ENCODE results near the gene DPEP3.

The DPEP3 gene

DNA sequence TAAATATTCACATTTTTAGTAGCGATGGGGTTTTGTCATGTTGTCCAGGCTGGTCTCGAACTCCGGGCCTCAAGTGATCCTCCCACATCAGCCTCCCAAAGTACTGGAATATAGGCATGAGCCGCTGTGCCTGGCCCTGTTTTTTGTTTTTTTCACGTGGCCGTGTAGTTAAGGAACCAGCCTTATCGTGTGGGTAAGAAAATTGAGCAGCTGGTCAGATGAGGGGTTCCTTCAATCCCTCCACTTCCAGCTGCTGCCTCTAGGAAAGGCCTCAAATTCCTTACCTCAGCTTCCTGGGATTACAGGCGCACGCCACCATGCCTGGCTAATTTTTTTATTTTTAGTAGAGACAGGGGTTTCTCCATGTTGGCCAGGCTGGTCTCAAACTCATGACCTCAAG lies 24.9 kb upstream of the DPEP3 start:
- TF ChIP-seq, protein P1, sequence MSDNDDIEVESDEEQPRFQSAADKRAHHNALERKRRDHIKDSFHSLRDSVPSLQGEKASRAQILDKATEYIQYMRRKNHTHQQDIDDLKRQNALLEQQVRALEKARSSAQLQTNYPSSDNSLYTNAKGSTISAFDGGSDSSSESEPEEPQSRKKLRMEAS (IDR thresholded peaks at IDR 0.05), result no peak
- TF ChIP-seq, protein P2, sequence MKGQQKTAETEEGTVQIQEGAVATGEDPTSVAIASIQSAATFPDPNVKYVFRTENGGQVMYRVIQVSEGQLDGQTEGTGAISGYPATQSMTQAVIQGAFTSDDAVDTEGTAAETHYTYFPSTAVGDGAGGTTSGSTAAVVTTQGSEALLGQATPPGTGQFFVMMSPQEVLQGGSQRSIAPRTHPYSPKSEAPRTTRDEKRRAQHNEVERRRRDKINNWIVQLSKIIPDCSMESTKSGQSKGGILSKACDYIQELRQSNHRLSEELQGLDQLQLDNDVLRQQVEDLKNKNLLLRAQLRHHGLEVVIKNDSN (IDR thresholded peaks at IDR 0.05), result no peak
- TF ChIP-seq, protein P3, sequence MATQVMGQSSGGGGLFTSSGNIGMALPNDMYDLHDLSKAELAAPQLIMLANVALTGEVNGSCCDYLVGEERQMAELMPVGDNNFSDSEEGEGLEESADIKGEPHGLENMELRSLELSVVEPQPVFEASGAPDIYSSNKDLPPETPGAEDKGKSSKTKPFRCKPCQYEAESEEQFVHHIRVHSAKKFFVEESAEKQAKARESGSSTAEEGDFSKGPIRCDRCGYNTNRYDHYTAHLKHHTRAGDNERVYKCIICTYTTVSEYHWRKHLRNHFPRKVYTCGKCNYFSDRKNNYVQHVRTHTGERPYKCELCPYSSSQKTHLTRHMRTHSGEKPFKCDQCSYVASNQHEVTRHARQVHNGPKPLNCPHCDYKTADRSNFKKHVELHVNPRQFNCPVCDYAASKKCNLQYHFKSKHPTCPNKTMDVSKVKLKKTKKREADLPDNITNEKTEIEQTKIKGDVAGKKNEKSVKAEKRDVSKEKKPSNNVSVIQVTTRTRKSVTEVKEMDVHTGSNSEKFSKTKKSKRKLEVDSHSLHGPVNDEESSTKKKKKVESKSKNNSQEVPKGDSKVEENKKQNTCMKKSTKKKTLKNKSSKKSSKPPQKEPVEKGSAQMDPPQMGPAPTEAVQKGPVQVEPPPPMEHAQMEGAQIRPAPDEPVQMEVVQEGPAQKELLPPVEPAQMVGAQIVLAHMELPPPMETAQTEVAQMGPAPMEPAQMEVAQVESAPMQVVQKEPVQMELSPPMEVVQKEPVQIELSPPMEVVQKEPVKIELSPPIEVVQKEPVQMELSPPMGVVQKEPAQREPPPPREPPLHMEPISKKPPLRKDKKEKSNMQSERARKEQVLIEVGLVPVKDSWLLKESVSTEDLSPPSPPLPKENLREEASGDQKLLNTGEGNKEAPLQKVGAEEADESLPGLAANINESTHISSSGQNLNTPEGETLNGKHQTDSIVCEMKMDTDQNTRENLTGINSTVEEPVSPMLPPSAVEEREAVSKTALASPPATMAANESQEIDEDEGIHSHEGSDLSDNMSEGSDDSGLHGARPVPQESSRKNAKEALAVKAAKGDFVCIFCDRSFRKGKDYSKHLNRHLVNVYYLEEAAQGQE (IDR thresholded peaks at IDR 0.05; ENCODE audit: low read depth), result no peak
- TF ChIP-seq ZBTB7A (IDR thresholded peaks at IDR 0.05; ENCODE audit: low read depth) (no peak), TAF1 (IDR thresholded peaks at IDR 0.05; ENCODE audit: low read depth) (no peak), NFIC (IDR thresholded peaks at IDR 0.05) (no peak), CEBPB (IDR thresholded peaks at IDR 0.05) (no peak), CREB1 (IDR thresholded peaks at IDR 0.05; ENCODE audit: low read depth) (no peak), RAD21 (IDR thresholded peaks at IDR 0.05; ENCODE audit: low read depth) (no peak), TCF12 (IDR thresholded peaks at IDR 0.05; ENCODE audit: low read depth) (no peak), FOXM1 (IDR thresholded peaks at IDR 0.05; ENCODE audit: borderline replicate concordance, low read depth) (no peak), EP300 (IDR thresholded peaks at IDR 0.05; ENCODE audit: borderline replicate concordance) (no peak), EGR1 (IDR thresholded peaks at IDR 0.05) (no peak), TEAD4 (IDR thresholded peaks at IDR 0.05) (no peak), YY1 (IDR thresholded peaks at IDR 0.05; ENCODE audit: low read depth) (no peak)

DNA sequence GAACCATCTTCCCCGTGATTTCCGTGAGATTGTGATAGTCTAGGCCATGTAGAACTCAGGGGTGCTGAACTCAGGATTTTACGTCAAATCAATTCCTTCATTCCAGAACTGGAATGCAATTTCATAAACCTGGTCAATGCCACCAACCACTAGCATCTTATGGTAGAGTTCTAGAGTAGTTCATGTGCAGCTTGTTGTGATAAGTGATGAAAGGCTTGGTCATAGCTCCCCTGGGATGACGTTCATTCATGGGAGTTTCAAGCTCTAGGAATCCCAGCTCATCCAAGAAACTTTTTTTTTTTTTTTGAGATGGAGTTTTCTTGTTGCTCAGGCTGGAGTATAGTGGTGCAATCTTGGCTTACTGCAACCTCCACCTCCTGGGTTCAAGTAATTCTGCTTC lies 22.7 kb upstream of the DPEP3 start:
- TF ChIP-seq FOXM1 (IDR thresholded peaks at IDR 0.05; ENCODE audit: borderline replicate concordance, low read depth) (no peak), TCF12 (IDR thresholded peaks at IDR 0.05; ENCODE audit: low read depth) (no peak), RAD21 (IDR thresholded peaks at IDR 0.05; ENCODE audit: low read depth) (no peak), EP300 (IDR thresholded peaks at IDR 0.05; ENCODE audit: borderline replicate concordance) (no peak), TEAD4 (IDR thresholded peaks at IDR 0.05) (no peak), TAF1 (IDR thresholded peaks at IDR 0.05; ENCODE audit: low read depth) (no peak), YY1 (IDR thresholded peaks at IDR 0.05; ENCODE audit: low read depth) (no peak), EGR1 (IDR thresholded peaks at IDR 0.05) (no peak), CEBPB (IDR thresholded peaks at IDR 0.05) (no peak), CREB1 (IDR thresholded peaks at IDR 0.05; ENCODE audit: low read depth) (no peak), ZBTB7A (IDR thresholded peaks at IDR 0.05; ENCODE audit: low read depth) (no peak), NFIC (IDR thresholded peaks at IDR 0.05) (no peak)
- TF ChIP-seq, protein P3 (IDR thresholded peaks at IDR 0.05; ENCODE audit: low read depth), result no peak
- TF ChIP-seq, protein P1 (IDR thresholded peaks at IDR 0.05), result no peak
- TF ChIP-seq, protein P2 (IDR thresholded peaks at IDR 0.05), result no peak

DNA sequence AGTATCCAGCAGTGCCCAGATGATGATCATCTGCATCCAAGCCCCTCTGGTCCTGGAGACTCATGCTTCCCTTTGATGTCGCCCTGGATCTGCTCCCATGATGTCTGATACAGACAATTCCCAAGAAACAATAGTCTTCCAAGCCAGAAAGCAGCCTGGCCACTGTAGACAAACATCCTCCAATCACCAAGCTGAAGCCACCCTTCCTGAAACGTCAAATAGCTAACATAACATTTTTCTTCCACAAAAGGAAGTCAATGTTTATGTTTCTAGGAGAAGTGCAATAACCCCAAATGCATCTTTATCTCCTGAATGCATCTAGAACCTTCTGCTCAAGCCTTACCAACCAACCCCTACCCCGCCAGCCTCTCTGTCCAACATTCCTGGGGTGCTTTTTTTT lies 20.2 kb upstream of the DPEP3 start:
- TF ChIP-seq TEAD4 (IDR thresholded peaks at IDR 0.05) (no peak), NFIC (IDR thresholded peaks at IDR 0.05) (no peak), ZBTB7A (IDR thresholded peaks at IDR 0.05; ENCODE audit: low read depth) (no peak), EGR1 (IDR thresholded peaks at IDR 0.05) (no peak), CREB1 (IDR thresholded peaks at IDR 0.05; ENCODE audit: low read depth) (no peak), TAF1 (IDR thresholded peaks at IDR 0.05; ENCODE audit: low read depth) (no peak), RAD21 (IDR thresholded peaks at IDR 0.05; ENCODE audit: low read depth) (no peak), CEBPB (IDR thresholded peaks at IDR 0.05) (no peak), YY1 (IDR thresholded peaks at IDR 0.05; ENCODE audit: low read depth) (no peak), TCF12 (IDR thresholded peaks at IDR 0.05; ENCODE audit: low read depth) (no peak), FOXM1 (IDR thresholded peaks at IDR 0.05; ENCODE audit: borderline replicate concordance, low read depth) (no peak), EP300 (IDR thresholded peaks at IDR 0.05; ENCODE audit: borderline replicate concordance) (no peak)
- TF ChIP-seq, protein P1 (IDR thresholded peaks at IDR 0.05), result no peak
- TF ChIP-seq, protein P2 (IDR thresholded peaks at IDR 0.05), result no peak
- TF ChIP-seq, protein P3 (IDR thresholded peaks at IDR 0.05; ENCODE audit: low read depth), result no peak

Data from Ishikawa (cell line).